NCI-H1048 (cell line): ENCODE results near the gene USP15.

Experiments used
- DNase-seq: peaks from one replicate; lab custom pipeline; 2025; lab: John Stamatoyannopoulos, UW

USP15 gene

DNA sequence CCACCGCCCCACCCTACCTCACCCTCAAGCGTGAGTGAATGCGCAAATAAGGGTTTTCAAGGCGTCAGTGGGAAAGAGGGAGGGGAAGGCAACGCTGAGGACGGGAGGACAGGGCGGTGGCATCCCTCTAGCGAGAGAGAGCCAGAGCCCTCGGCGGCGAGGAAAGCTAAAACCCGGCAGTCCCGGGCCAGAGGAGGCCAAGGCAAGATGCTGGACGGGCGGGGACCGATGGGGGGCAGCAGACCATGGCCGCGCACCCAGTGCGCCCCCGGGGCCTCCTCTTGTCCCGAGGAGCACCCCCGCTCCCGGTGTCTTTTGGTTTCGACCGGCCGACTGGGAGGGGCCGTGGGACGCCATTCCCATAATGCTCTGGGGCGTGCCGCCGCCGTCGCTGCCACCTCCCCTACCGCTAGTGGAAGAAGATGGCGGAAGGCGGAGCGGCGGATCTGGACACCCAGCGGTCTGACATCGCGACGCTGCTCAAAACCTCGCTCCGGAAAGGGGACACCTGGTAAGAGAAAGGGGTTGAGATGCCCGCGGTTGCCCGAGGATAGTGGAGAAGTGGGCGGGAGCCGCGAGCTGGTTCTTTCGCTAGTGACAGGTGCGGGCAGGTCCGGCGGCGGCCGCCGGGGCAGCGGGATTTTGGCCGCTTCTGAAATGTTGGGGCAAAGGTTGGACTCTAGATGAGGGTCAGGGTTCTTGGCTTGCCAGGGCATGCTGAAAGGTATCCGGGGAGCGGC, at the start of gene USP15:
Gene USP15, plus strand, starts transcription at position 412 of the 740 bp plus-strand sequence. Its CDS starts 11 bp downstream, at position 423.
- DNase-seq: peak; percentile 92

DNA sequence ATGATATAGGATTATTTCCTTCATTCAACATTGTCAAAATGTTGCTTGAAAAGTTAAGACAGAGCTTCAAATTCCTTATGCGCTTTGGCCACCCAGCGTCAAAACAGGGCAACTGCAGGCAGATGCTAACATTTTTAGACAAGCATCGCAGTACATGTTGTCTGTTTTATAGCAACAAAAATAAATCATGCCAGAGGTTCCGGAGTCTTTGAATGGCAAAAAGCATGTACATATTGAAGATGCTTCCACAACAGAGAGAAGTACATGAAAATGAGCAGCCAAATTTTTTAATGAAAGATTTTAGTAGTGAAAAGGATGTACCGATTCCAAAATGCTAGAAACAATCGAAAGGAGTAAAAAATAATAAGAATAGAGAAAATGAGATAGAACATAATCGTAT, 49.8 kb upstream of the USP15 start:
- DNase-seq: no peak

DNA sequence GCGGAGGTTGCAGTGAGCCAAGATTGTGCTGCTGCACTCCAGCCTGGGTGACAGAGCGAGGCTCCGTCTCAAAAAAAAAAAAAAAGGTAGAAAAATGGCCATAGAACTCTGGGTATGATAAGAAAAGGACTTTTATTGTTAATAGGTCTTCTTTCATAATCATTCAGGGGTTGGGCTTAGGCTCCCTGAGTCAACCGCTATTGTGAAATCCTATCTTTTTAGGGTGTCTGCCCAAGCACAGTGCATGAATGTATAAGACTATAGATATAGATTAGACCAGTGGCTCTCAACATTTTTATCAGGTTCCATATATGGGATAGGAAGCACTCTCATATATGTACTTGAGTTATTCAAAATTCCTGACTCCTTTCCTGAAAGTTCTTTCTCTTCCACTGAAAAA, 48.7 kb upstream of the USP15 start:
- DNase-seq: no peak

DNA sequence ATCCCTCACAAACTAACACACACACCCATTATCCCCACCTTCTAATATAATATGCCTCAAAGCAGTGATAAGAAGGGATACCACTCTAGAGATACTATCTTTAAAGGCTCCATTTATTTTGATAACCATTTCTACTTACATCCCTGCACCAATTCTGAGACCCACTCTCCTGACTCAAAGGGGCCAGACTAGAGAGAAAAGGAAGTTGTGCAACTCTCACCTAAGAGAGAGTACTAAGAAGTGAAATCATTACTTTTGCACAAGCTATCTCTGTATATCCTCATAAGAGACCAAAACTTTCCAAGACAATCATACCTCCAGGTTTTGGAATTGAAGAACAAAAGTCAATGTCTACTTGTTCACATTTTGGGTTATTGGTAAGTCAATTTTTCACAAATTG, 45.4 kb upstream of the USP15 start:
- DNase-seq: no peak

DNA sequence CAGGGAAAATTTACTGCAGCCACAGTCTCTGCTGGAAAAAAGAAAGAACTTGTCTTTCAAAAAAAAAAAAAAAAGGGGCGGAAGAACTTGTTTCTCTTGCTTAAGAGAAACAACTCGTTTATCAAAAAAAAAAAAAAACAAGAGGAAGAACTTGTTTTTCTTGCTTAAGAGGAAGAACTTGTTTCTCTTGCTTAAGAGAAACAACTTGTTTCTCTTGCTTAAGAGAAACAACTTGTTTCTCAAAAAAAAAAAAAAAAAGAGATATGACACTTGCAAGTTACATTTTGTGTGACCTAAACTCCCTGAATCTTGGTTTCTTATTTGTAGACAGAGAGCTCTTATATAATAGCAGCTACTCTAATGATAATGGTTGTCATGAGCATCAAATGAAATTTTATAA, 44.7 kb upstream of the USP15 start:
- no peak for DNase-seq

DNA sequence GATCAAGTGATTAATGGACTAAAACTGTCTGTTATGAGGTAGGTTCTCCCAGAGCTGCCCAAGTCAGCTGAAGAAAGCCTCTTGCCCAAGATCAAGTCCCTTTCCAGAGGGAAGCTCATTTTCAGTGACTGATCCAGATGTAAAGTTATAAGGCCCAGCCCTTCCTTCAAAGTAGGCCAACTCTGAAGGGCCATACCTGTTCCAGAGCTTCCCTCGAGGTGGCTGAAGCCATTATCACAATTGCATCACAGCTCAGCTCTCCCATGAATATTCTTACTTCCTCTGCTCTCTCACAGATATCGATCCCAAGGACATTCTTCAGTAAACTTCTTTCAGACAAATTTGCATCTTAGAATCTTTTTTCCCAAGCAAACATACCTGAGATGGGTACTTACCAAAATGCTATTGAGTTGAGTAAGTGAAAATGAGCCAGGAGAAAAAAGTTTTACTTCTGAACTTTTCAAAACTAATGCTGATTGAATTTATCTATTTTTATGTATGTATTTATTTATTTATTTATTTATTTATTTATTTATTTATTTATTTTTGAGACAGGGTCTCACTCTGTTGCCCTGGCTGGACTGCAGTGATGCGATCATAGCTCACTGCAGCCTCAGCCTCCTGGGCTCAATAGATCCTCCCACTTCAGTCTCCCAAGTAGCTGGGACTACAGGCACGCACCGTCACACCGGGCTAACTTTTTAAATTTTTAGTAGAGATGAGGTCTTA, 42.6 kb upstream of the USP15 start:
- no peak for DNase-seq

DNA sequence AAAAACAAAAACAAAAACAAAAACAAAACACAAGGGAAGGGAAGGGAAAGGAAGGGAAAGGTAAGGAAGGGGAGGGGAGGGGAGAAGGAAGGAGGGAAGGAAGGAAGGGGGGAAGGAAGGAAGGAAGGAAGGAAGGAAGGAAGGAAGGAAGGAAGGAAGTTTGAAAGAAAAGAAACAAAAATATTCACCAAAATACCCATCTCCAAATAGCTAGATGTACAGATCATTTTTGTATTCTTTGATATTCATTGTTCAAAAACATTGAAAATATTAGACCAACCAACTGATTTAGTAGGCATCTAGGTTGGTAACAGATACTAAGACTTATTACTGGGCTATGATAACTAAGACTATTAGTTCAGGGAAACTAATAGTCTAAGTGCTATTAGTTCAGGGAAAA, 39.1 kb upstream of the USP15 start:
- no peak for DNase-seq

DNA sequence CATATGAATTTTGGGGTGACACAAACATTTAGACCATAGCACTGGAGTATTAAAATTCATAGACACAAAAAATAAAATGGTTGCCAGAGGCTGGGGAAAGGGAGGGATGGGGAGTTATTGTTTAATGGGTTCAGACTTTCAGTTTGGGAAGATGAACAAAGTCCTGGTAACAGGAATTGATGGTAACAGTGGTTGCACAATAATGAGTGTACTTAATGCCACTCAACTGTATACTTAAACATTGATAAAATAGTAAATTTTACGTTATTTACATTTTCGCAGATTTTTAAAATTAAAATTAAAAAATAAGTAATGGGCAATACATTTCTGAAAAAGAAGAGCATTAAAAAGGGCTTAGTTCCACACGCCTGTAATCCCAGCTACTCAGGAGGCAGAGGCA, 35.6 kb upstream of the USP15 start:
- DNase-seq: no peak

DNA sequence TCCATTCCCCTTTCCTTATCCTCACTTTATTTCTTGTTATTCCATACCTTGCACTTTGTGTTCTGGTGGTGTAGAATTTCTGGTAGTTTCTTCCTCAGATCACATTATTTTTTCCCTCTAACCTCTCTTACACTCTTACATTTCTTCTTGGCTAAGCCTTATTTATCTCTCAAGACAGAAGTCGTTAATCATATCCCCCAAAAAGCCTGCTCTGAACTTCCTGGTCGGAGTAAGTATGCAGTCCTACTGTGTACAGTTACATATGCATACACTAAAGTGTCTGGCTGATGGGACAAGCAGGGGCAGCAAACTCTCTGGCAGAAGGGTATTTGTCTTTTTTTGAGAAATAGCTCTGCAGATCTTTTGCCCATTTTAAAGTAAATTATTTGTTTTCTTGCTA, 33.1 kb upstream of the USP15 start:
- no peak for DNase-seq

DNA sequence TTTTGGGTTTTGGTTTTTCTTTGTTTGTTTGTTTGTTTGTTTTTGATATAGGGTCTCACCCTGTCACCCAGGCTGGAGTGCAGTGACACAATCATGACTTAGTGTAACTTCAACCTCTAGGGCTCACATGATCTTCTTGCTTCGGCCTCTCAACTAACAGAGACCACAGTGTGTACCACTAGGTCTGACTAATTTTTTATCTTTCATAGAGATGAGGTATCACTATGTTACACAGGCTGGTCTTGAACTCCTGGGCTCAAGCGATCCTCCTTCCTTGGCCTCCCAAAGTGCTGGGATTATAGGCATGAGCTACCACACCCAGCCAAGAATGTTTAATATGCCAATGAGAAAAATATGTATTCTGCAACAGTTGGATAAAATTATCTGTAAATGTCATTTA, 29.6 kb upstream of the USP15 start:
- DNase-seq: no peak

DNA sequence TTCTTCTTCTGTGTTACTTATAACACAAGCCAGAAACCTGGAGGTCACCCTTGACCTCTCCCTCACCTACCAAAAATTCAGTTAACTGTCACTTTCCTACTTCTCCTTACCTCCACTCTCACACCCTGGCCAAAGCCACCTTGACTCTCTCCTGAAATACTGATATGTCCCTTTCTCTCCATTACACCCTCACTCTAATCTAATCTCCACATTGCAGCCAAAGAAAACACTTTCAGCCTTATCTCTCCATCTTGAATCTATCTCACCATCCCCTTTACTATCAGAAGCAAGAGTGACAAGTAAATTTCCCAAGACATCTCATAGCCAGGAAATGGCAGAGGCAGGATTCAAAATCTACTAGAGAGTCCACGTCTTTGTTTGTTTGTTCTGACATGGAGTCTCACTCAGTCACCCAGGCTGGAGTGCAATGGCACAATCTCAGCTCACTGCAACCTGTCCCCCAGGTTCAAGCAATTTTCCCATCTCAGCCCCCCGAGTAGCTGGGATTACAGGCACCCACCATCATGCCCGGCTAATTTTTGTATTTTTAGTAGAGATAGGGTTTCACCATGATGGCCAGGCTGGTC, 28.0 kb upstream of the USP15 start:
- no peak for DNase-seq

DNA sequence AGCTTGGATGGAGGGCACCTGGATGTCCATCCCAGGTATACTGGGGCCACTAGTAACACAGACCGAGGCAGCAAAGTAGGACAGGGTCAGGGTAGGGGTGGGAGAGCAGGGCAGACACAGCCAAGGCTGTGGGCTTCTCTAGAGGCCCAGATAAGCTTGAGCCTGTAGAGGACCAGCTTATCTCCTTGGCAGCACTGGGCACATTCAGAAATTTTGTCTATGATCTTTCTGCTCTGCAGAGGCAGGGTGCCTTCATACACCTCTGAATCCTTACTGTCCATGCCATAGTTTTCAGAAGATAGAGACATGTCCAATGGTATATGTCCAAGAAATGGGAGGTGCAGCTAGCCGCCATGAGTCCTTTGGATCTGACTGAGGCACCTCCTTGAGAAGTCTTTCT, 26.4 kb upstream of the USP15 start:
- DNase-seq: no peak

DNA sequence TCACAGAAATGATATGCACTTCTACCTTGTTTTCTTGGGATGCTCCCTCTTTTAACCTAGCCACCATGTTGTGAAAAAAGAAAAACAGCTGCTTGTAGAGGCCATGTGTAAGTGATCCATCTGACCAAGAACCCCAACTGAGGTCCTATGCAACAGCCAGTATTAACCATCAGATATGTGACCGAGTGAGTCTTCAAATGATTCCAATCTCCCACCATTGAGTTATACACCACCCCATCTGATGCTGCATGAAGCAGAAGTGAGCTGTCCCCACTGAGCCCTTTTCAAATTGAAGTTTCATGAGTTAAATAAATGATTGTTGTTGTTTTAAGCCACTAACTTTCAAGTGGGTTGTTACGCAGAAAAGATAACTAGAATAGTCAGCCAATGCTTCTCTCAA, 20.6 kb upstream of the USP15 start:
- no peak for DNase-seq

DNA sequence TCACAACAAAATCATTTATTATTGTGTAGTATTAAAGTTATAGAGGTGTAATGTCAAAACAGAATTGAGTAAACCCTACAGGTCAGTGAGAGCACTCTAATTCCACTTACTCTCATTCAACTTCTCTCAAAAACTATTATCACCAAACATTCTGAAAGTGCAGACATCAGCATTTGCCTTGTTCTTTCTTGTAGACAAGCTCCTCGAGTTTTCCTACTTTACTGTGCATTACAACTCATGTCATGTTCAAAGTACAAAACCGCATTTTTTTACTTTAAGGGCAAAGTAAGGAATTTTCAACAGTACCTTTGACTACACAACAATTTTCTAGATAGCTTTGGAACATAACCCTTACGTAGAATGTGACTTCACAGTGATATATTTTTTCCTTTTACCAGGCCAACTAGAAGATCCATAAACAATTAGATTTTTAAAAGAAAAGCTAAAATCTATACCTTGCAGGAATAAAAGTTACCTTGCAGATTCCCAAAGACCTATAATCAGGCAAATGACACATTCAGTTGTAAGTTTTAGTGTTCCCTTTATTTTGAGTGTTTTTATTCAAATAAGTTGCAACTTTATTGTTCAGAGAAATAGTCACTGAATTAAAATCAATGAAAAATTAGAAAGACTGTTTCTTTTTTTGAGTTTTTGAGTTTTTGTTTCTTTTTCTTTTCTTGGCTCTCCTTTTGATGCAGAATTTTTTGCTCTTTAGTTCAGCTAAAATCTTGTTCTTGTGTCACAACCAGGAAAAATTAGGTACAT, 12.7 kb upstream of the USP15 start:
- no peak for DNase-seq

DNA sequence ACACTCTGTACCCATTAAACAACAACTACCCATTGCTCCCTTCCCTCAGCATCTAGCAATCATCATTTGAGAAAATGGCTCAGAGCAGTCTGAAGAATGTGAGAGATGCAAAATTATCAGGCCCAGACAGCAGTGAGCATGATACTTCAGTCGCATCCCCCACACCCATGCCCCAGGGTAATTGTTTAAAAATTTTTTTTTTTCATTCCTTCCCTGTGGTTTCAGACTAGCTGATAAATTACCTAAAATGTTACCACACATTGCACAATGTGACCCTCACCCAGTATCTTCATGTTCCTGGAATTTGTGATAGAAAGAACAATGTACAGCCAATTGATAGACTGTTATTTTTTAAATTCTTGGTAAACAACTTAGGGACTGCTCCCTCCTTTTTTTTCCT, 11.3 kb upstream of the USP15 start:
- no peak for DNase-seq

DNA sequence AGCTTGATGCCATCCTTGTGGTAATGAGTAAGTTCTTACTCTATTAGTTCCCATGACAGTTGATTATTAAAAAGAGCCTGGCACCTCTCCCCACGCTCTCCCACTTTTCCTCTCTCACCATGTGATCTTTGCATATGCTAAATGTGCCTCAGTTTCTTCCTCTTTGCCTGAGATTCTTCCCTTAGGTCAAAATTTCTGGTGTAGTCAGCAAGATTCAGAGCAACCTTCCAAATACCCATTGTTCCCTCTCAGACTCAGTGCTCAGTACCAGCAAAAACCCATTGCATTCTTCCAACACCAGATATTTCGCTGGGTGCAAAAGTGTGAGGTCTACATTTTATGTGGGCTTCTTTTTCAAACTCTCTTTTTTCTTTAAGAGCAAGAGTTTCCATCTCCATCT, 10.8 kb upstream of the USP15 start:
- no peak for DNase-seq

DNA sequence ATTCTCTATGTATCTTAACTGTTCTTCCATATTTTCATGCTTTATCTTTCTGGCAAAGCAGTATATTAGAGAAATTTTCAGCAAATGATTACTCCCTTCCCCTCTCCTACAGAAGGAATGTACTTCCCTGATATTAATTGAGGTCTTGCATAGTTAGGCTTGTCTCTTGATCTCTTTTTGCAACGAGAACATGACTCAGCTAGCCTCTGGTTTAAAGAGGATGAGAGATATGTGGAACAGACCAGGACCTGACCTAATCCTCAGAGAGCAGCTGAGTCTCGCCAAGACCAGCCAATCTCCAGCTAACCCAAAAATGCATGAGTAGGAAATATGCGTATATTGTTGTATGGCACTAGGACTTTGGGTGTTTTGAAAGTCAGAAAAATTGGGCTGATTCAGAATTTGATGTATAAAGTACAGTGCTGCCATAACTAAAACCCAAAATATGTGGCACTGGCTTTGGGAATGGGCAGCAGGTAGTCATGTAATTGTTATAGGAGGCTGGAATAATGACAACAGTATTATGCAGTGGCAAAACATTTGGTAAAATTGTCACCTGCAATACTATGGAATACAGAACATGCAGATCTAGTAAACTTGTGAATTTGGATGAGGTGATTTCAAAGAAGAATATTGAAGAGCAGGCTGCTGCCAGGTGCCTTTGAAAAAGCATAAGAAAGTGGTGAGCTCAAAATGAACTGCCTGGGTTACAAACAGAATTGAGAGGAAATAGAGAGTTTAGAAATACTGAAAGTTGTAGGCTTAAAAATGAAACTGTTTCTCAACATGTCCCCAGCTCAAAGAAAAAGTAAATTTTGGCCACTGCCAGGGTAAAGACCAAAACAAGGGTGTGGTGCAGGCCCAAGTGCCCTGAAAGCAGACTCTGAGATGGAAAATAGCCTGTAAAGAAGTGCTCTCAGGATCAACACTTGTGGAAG, 9.3 kb upstream of the USP15 start:
- DNase-seq: no peak

DNA sequence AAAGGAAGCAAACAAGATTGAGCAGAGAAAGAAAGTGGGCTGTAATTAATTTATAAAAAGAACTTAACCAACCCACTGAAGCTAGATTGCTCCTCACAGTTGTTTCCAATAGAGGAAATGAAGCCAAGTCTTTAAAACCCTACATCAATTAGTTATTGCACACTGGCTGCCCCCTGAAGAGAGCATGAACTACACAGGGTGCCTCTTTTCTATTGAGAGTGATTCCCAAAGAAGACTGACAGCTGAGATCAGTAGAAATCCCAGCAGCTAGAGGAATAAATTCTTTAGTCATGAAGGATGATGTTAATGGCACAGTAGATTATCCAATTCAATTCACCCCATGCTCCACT, 8.6 kb upstream of the USP15 start:
- DNase-seq: no peak

DNA sequence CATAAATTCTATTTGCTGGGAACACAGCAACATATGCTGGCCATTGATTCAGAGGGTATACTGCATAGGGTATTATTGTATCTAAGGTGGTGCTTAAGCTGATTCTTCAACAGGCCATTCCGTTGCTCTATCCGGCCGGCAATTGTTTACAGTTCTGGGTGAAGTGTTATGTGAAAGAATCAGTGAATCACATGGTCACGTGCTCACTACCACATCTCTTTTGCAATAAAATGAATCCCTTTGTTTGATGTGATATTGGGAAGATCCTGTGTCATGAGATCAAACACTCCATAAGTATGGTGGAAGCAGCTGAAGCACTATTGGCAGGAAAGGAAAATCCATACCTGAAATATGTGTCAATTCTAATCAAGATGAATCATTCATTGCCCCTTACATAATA, 7.6 kb upstream of the USP15 start:
- DNase-seq: no peak

DNA sequence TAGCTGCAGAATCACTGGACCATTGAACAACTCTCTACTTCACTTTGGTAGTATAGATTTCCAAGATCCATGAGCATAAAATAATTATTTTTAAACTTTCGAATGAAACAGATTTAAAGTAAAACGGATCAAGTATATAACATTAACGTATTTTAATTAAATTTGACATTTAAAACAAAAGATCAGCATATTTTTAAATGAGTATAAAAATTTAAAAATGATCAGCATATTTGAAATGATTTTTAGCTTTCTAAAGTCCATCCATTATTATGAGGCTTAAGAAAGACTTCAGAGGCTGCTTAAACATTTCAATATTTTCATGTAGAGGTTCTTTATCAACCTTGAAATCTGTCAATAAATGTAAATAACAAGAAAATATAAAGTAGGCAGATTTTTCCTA, 5.2 kb upstream of the USP15 start:
- DNase-seq: no peak

DNA sequence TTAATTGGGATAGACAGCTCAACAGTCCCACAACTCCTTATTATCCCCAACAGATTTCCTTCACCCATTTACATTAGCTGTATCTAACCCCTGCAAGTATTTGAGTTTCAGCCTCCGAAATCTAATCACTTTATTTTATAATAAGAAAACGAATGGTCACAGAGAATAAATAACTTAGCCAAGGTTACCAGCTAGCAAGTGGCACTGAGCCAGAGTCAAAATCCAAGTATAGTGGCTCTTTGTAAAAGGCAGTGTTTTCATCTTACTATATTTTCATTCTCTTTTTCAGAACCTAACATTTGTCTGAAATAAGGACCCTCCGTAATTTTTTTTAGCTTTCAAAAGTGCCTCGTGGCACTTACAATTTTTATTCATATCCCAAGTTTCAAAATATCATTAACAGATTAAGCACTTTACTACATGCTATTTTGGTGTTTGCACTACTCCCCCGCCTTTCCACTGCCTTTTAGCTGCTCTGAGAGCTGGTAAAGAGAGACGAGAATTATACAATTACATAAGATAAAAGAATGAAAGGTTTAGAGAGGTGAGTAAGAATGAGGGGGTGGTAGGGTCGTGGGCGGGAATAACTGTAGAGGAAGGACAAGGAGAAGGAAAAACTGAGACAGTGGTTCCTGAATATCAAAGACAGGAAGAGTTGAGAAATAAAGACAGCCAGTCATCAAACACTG, 3.7 kb upstream of the USP15 start:
- no peak for DNase-seq
